ENCODE data around the gene SCN1B.
"Not testable (repeated sequence)": the region's sequence is repeated elsewhere in the genome, so short reads cannot be mapped to it uniquely, and the experiment has no call there.

SCN1B gene

DNA sequence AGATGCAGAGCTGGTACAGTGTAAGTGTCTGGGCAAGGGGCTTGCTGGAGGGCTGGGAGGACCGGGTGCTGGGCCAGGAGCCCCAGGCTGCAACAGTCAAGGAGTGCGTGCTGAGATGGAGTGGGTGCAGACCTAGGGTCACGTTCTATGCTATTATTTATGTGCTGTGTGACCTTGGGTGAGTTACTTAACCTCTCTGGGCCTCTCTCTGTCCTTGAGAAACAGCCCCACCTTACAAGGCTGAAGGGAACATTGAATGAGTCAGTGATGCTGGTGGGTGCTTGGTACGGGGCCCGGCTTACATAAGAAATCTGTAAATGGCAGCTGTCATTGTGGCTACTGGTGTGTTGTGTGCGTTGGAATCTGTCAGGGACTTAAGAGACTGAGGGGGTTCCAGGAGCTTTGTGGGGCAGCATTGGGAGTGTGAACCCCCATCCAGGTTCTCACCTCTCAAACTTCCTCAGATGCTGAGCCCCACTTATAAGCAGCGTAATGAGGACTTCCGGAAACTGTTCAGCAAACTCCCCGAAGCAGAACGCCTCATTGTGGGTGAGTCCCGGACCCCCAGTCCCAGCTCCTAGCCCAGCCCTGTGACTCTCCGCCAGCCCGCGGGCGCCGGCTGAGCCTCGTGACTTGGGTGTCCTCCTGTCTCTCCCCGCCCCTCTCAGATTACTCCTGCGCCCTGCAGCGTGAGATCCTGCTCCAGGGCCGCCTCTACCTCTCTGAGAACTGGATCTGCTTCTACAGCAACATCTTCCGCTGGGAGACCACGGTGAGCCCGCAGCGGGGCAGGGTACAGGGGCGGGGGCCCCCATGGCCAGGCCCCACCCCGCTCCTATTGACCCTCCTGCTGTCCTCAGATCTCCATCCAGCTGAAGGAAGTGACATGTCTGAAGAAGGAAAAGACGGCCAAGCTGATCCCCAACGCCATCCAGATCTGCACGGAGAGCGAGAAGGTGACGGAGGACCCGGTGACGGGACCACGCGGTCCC is 20.6 kb upstream of the SCN1B start:
- H3K27me3 ChIP-seq (ENCODE audit: control insufficient read depth in 5 of 5, insufficient read depth in 4 of 5, low read length in 5 of 5) = no peaks in the 10 kb centered on the region
- no peak overlapping the region for H3K9ac ChIP-seq (ENCODE audit: low read length in 5 of 5)
- H3K4me1 ChIP-seq (ENCODE audit: control insufficient read depth in 5 of 5, insufficient read depth in 5 of 5, low read length in 5 of 5) = peaks cover 0 to 53% (median 26%) of the 10 kb centered on the region in 5 donors
- H3K27ac ChIP-seq (ENCODE audit: low read depth, low read length) = no peak overlapping the region
- H3K4me3 ChIP-seq (ENCODE audit: low read depth in 1 of 5, low read length in 5 of 5) = no peak overlapping the region
- H3K36me3 ChIP-seq (ENCODE audit: control insufficient read depth in 5 of 5, insufficient read depth in 5 of 5, low read length in 5 of 5) = peaks cover 0 to 66% (median 59%) of the 10 kb centered on the region in 5 donors
- no peaks in the 10 kb centered on the region for H3K9me3 ChIP-seq (ENCODE audit: control insufficient read depth in 5 of 5, low read length in 5 of 5)

DNA sequence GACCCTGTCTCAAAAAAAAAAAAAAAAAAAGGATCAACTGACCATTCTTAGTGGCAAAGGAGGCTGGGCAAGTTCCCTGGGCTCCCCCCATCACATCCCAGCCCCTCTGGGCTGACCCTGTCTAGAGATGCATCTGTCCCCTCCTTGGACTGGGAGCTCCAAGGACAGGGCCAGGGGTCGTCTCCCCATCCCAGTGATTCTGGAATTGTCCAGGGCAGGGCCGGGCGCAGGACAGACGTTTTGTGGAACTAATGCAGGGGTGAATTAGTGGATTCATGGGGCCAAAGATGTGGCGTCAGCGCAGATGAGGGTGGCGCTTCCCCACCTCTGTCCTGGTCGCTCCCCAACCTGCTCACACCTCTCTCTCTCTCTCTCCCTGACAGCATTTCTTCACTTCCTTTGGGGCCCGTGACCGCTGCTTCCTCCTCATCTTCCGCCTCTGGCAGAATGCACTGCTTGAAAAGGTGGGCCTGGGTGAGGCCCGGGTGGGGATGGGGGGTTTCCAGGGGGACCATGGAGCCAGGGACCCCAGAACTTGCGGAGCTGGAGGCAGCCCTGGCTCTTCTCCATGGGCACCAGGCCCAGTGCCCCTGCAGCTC is 19.1 kb upstream of the SCN1B start:
- peak overlapping the region in 1 of 5 donors; percentile 39 for H3K9ac ChIP-seq (ENCODE audit: low read length in 5 of 5)
- H3K9me3 ChIP-seq (ENCODE audit: control insufficient read depth in 5 of 5, low read length in 5 of 5) = no peaks in the 10 kb centered on the region
- H3K4me3 ChIP-seq (ENCODE audit: low read depth in 1 of 5, low read length in 5 of 5) = no peak overlapping the region
- H3K27ac ChIP-seq (ENCODE audit: low read depth, low read length) = peak overlapping the region; percentile 46
- H3K27me3 ChIP-seq (ENCODE audit: control insufficient read depth in 5 of 5, insufficient read depth in 4 of 5, low read length in 5 of 5) = no peaks in the 10 kb centered on the region
- peaks cover 0 to 71% (median 68%) of the 10 kb centered on the region in 5 donors for H3K36me3 ChIP-seq (ENCODE audit: control insufficient read depth in 5 of 5, insufficient read depth in 5 of 5, low read length in 5 of 5)
- H3K4me1 ChIP-seq (ENCODE audit: control insufficient read depth in 5 of 5, insufficient read depth in 5 of 5, low read length in 5 of 5) = peaks cover 0 to 60% (median 31%) of the 10 kb centered on the region in 5 donors

DNA sequence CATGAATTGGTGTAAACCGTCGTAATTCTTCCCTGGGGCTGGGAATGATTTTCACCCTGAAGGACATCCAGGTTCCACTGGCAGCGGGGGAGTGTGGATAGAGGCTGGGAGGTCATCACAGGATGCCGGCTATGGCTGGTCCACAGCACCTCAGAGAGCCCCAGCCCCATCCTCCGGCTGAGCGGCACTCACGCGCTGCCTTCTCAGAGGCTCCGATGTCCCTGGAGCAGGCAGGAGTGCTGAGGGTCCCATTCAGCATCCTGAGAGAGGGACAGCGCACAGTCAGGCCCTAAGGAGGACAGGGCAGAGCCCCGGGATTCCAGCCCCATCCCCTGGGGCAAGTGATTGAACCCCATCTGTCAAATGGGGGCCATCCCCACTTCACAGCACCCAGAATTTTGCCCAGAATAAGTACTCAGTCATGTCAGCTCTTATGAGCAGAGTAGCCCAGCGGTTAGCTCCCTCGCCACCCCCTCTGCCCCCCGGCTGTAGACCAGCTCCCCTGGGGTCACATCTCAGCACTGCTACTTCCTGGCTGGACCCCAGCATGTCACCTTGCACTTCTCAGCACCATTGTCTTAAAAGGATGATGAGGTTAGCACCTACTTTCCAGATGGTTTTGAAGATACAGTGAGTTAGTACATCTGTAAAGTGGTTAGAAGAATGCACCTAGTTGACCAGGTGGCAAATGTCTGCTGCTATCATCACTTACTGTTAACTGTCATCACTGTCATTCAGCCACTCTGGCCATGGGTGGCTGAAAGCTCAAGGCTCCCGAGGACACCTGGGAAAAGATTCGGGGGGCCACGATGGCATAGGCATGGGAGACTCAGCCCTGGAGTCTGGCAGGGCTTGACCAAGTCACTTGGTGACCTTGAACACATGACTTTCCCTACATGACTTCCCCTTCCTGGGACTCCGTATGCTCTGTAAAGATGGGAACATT is 18.3 kb upstream of the SCN1B start:
- Histone ChIP-seq H3K27ac (ENCODE audit: low read depth, low read length) (peak overlapping the region; percentile 46), H3K4me1 (ENCODE audit: control insufficient read depth in 5 of 5, insufficient read depth in 5 of 5, low read length in 5 of 5) (peaks cover 0 to 60% (median 31%) of the 10 kb centered on the region in 5 donors)

DNA sequence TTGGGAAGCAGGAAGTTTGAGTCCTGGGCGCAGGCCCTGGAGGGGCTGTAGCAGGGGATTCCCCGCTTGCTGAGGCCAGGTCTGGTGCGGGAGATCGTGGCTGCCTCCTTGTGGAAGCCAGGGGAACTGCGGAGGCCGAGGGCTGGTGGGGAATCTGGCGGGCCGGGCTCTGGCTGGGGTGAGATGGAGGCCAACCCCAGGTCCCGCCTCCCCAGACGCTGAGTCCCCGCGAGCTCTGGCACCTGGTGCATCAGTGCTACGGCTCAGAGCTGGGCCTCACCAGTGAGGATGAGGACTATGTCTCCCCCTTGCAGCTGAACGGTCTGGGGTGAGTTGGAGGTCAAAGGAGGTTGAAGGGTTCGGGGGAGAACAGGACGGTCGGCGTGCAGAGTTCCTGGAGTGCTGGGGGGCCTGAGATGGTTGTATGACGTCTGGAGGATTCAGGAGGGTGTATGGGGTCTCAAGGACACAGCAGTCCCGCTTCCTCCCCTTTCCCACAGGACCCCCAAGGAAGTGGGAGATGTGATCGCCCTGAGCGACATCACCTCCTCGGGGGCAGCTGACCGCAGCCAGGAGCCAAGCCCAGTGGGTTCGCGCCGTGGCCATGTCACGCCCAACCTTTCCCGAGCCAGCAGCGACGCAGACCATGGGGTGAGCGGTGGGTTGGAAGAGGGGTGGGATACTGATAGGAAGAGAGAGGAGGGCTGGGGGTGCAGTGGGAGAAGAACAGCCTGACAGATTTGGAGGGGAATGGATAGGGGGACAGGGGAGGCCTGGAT is 17.0 kb upstream of the SCN1B start:
- Histone ChIP-seq H3K9ac (ENCODE audit: low read length in 5 of 5) (no peak overlapping the region), H3K36me3 (ENCODE audit: control insufficient read depth in 5 of 5, insufficient read depth in 5 of 5, low read length in 5 of 5) (peaks cover 0 to 82% (median 69%) of the 10 kb centered on the region in 5 donors), H3K27ac (ENCODE audit: low read depth, low read length) (no peak overlapping the region), H3K4me1 (ENCODE audit: control insufficient read depth in 5 of 5, insufficient read depth in 5 of 5, low read length in 5 of 5) (peaks cover 0 to 60% (median 29%) of the 10 kb centered on the region in 5 donors), H3K27me3 (ENCODE audit: control insufficient read depth in 5 of 5, insufficient read depth in 4 of 5, low read length in 5 of 5) (no peaks in the 10 kb centered on the region), H3K4me3 (ENCODE audit: low read depth in 1 of 5, low read length in 5 of 5) (no peak overlapping the region), H3K9me3 (ENCODE audit: control insufficient read depth in 5 of 5, low read length in 5 of 5) (no peaks in the 10 kb centered on the region)

More for the DNA sequence above, 18.3 kb upstream of the SCN1B start:
- H3K9ac ChIP-seq (ENCODE audit: low read length in 5 of 5) = peak overlapping the region in 1 of 5 donors; percentile 39
- peaks cover 0 to 69% (median 63%) of the 10 kb centered on the region in 5 donors for H3K36me3 ChIP-seq (ENCODE audit: control insufficient read depth in 5 of 5, insufficient read depth in 5 of 5, low read length in 5 of 5)
- H3K9me3 ChIP-seq (ENCODE audit: control insufficient read depth in 5 of 5, low read length in 5 of 5) = no peaks in the 10 kb centered on the region
- H3K27me3 ChIP-seq (ENCODE audit: control insufficient read depth in 5 of 5, insufficient read depth in 4 of 5, low read length in 5 of 5) = no peaks in the 10 kb centered on the region
- H3K4me3 ChIP-seq (ENCODE audit: low read depth in 1 of 5, low read length in 5 of 5) = no peak overlapping the region

DNA sequence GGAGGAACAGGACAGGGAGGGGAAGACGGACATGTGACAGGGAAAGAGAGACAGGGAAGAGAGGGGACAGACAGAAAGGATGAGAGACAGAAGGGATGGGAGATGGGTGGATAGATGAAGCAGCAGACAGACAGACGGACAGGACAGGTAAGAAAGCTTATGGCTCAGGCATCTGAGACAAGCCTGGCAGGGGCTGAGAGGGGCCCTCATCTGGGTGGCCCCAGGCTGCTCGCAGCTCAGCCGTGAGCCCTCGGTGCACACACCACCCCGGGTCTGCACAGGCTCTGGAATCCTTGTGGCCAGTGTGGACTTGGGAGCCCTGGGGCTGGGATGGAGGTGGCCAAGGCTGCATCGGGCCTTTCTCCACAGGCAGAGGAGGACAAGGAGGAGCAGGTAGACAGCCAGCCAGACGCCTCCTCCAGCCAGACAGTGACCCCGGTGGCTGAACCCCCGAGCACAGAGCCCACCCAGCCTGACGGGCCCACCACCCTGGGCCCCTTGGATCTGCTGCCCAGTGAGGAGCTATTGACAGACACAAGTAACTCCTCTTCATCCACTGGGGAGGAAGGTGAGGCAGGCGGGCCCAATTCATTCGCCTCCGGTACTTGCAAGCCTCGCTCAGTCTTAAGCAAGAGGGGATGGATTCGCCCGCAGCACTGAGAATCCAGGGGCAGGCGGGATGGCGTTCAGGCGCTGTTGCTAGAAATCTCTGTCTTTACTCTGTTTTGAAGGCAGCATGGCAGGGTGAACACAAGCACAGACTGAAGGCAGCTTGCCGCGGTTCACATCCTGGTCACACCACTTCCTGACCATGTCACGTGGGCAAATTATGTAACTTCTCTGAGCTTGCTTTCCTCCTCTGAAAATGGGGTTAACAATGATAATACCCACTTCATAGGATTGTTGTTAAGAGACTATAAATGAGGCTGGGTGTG is 16.2 kb upstream of the SCN1B start:
- peaks cover 0 to 58% (median 34%) of the 10 kb centered on the region in 5 donors for H3K4me1 ChIP-seq (ENCODE audit: control insufficient read depth in 5 of 5, insufficient read depth in 5 of 5, low read length in 5 of 5)
- H3K36me3 ChIP-seq (ENCODE audit: control insufficient read depth in 5 of 5, insufficient read depth in 5 of 5, low read length in 5 of 5) = peaks cover 0 to 89% (median 75%) of the 10 kb centered on the region in 5 donors
- peak overlapping the region in 1 of 5 donors; percentile 16 for H3K4me3 ChIP-seq (ENCODE audit: low read depth in 1 of 5, low read length in 5 of 5)
- no peak overlapping the region for H3K27ac ChIP-seq (ENCODE audit: low read depth, low read length)
- no peak overlapping the region for H3K9ac ChIP-seq (ENCODE audit: low read length in 5 of 5)
- H3K9me3 ChIP-seq (ENCODE audit: control insufficient read depth in 5 of 5, low read length in 5 of 5) = no peaks in the 10 kb centered on the region
- no peaks in the 10 kb centered on the region for H3K27me3 ChIP-seq (ENCODE audit: control insufficient read depth in 5 of 5, insufficient read depth in 4 of 5, low read length in 5 of 5)

DNA sequence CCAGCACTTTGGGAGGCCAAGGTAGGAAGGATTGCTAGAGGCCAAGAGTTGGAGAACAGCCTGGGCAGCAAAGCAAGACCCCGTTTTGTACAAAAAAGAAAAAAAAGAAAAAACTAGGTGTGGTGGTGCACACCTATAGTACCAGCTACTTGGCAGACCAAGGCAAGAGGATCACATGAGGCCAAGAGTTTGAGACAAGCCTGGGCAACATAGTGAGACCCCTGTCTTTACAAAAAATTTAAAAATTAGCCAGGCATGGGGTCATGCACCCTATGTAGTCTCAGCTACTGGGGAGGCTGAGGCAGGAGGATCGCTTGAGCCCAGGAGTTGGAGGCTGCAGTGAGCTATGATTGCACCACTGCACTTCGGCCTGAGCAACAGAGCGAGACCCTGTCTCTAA is 15.5 kb upstream of the SCN1B start:
- not testable (repeated sequence) for H3K4me3 ChIP-seq (ENCODE audit: low read depth in 1 of 5, low read length in 5 of 5); H3K27me3 ChIP-seq (ENCODE audit: control insufficient read depth in 5 of 5, insufficient read depth in 4 of 5, low read length in 5 of 5); H3K9ac ChIP-seq (ENCODE audit: low read length in 5 of 5); H3K27ac ChIP-seq (ENCODE audit: low read depth, low read length); H3K9me3 ChIP-seq (ENCODE audit: control insufficient read depth in 5 of 5, low read length in 5 of 5)
- Histone ChIP-seq H3K36me3 (ENCODE audit: control insufficient read depth in 5 of 5, insufficient read depth in 5 of 5, low read length in 5 of 5) (peaks cover 0 to 89% (median 75%) of the 10 kb centered on the region in 5 donors), H3K4me1 (ENCODE audit: control insufficient read depth in 5 of 5, insufficient read depth in 5 of 5, low read length in 5 of 5) (peaks cover 0 to 58% (median 34%) of the 10 kb centered on the region in 5 donors)

DNA sequence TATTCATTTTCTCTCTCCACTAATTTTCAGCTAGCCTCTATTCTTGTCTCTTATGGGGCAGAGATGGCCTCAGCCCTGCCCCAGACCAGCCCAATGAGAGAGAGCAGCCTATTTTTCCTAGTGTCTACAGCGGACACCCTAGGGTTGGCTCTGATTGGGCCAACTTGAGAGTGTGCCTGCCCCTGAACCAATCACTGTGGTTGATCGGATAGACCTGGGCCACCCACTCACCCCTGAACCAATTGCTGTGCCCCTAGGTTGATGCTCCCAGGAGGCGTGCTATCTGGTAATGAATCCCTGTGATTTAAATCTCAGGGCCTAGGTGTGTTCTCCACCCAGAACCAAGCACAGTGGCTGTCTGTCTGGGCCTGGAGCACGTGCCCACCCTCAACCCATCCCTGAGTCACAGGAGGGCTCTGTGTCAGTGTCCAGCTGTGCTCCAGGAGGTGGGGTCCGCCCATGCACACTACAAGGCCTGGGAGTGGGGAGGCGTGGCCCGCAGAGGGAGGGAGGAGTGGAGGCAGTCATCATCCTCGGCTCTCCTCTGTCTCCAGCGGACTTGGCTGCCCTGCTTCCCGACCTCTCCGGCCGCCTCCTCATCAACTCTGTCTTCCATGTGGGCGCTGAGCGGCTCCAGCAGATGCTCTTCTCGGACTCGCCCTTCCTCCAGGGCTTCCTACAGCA is 14.9 kb upstream of the SCN1B start:
- peaks cover 0 to 58% (median 34%) of the 10 kb centered on the region in 5 donors for H3K4me1 ChIP-seq (ENCODE audit: control insufficient read depth in 5 of 5, insufficient read depth in 5 of 5, low read length in 5 of 5)
- peak overlapping the region in 1 of 5 donors; percentile 39 for H3K9ac ChIP-seq (ENCODE audit: low read length in 5 of 5)
- H3K27ac ChIP-seq (ENCODE audit: low read depth, low read length) = no peak overlapping the region
- no peaks in the 10 kb centered on the region for H3K27me3 ChIP-seq (ENCODE audit: control insufficient read depth in 5 of 5, insufficient read depth in 4 of 5, low read length in 5 of 5)
- H3K36me3 ChIP-seq (ENCODE audit: control insufficient read depth in 5 of 5, insufficient read depth in 5 of 5, low read length in 5 of 5) = peaks cover 0 to 89% (median 71%) of the 10 kb centered on the region in 5 donors
- no peak overlapping the region for H3K4me3 ChIP-seq (ENCODE audit: low read depth in 1 of 5, low read length in 5 of 5)
- no peaks in the 10 kb centered on the region for H3K9me3 ChIP-seq (ENCODE audit: control insufficient read depth in 5 of 5, low read length in 5 of 5)

DNA sequence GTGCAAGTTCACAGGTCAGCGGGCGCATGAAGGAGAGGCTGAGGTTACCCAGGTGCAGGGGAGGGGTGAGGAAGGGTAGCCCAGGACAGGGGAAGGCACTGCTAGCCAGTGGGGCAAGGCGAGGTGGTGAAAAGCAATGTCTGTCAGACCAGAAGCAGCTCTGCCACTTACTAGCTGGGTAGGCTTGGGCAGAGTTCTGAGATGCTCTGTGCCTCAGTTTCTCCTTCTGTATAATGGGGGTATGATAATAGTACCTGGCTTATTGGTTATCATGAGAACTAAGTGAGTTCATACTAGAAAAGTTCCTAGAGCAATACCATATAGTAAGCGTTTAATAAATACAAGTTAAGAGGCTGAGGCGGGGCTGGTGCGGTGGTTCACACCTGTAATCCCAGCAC is 14.3 kb upstream of the SCN1B start:
- Histone ChIP-seq H3K36me3 (ENCODE audit: control insufficient read depth in 5 of 5, insufficient read depth in 5 of 5, low read length in 5 of 5) (peaks cover 0 to 89% (median 73%) of the 10 kb centered on the region in 5 donors), H3K4me1 (ENCODE audit: control insufficient read depth in 5 of 5, insufficient read depth in 5 of 5, low read length in 5 of 5) (peaks cover 0 to 58% (median 34%) of the 10 kb centered on the region in 5 donors), H3K4me3 (ENCODE audit: low read depth in 1 of 5, low read length in 5 of 5) (no peak overlapping the region), H3K9me3 (ENCODE audit: control insufficient read depth in 5 of 5, low read length in 5 of 5) (no peaks in the 10 kb centered on the region), H3K9ac (ENCODE audit: low read length in 5 of 5) (no peak overlapping the region), H3K27me3 (ENCODE audit: control insufficient read depth in 5 of 5, insufficient read depth in 4 of 5, low read length in 5 of 5) (no peaks in the 10 kb centered on the region), H3K27ac (ENCODE audit: low read depth, low read length) (no peak overlapping the region)

Data from subcutaneous abdominal adipose tissue (tissue), 5 donors.